Progenitor cell of endocrine pancreas (in vitro differentiated cells): ENCODE results near the gene XCL1. TPM values are rescaled to one million over a fixed set of nuclear protein-coding genes. Genes with fewer than 3 reads are reported as not detected.

Source experiments
- DNase-seq: peaks from one replicate; pipeline ENCODE4 v3.0.0; 2021; ENCODE audit warnings: low spot score; ENCODE audit not compliant: unreplicated experiment
- H3K27ac Mint-ChIP-seq: 2 replicates; pipeline ENCODE4 v1.8.0; 2021; ENCODE audit warnings: mild to moderate bottlenecking, moderate library complexity, mixed read lengths
- H3K27me3 Mint-ChIP-seq: 2 replicates; pipeline ENCODE4 v1.8.0; 2021; ENCODE audit warnings: mixed read lengths
- H3K36me3 Mint-ChIP-seq: 2 replicates; pipeline ENCODE4 v1.8.0; 2022; ENCODE audit warnings: mixed read lengths; ENCODE audit not compliant: insufficient read depth
- H3K4me1 Mint-ChIP-seq: 2 replicates; pipeline ENCODE4 v1.8.0; 2021; ENCODE audit warnings: low read depth, mixed read lengths
- H3K4me3 Mint-ChIP-seq: 2 replicates; pipeline ENCODE4 v1.8.0; 2021; ENCODE audit warnings: low read depth, mild to moderate bottlenecking, moderate library complexity, mixed read lengths
- H3K9me3 Mint-ChIP-seq: 2 replicates; pipeline ENCODE4 v1.8.0; 2021; ENCODE audit warnings: low read depth, mixed read lengths
- CTCF ChIP-seq: fragments of 200-600 bp; sonication (generic); IDR thresholded peaks from one replicate; pipeline ENCODE4 v1.5.0; 2021; ENCODE audit warnings: antibody characterized with exemption, mild to moderate bottlenecking; ENCODE audit not compliant: unreplicated experiment
- total RNA-seq: library from RNA; stranded (reverse); gene quantifications from 2 replicates; pipeline ENCODE4 v1.2.1, GENCODE V29; 2021

Gene XCL1
- total RNA-seq, 1 donor from 2014 or later: 0.91 TPM

GRCh38 chr1:168601051-168601450, 24.6 kb downstream of the XCL1 start:
- Mint-ChIP-seq H3K27me3 (no peaks in the 10 kb centered on the region), H3K9me3 (peaks cover 3% of the 10 kb centered on the region), H3K27ac (no peak overlapping the region)

GRCh38 chr1:168603501-168604110, 27.2 kb downstream of the XCL1 start:
- peak; percentile 91 for TF ChIP-seq CTCF
- no peaks in the 10 kb centered on the region for H3K9me3 Mint-ChIP-seq
- H3K36me3 Mint-ChIP-seq: no peaks in the 10 kb centered on the region
- H3K27ac Mint-ChIP-seq: no peak overlapping the region
- no peak overlapping the region for H3K4me3 Mint-ChIP-seq
- H3K4me1 Mint-ChIP-seq: peaks cover 2% of the 10 kb centered on the region
- DNase-seq: peak; percentile 69
- H3K27me3 Mint-ChIP-seq: peaks cover 2% of the 10 kb centered on the region

More at GRCh38 chr1:168601051-168601450, 24.6 kb downstream of the XCL1 start:
- no peak for TF ChIP-seq CTCF
- Mint-ChIP-seq H3K4me3 (no peak overlapping the region), H3K4me1 (peaks cover 2% of the 10 kb centered on the region), H3K36me3 (no peaks in the 10 kb centered on the region)
- DNase-seq: no peak

DNA sequence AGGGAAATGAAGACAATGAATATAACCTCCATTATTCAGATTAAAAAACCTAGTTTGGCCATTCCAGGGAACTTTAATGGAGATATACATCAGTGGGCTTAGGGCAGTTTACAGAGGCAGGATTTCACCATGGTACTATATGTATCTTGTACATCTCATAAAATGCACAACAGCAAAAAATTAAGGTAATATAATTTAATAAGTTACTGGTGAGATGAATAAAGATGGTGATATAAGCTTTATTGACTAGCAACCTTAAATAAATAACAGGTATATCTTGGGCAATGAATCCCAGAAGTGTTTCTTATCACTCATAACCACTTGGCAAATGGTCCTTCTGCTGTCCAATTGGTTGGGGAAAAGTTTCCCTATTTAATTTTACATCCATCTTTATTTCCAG, 29.0 kb downstream of the XCL1 start:
- H3K36me3 Mint-ChIP-seq: no peaks in the 10 kb centered on the region
- H3K4me3 Mint-ChIP-seq: no peak overlapping the region
- no peak overlapping the region for H3K27ac Mint-ChIP-seq
- peaks cover 9% of the 10 kb centered on the region for H3K27me3 Mint-ChIP-seq
- no peak for DNase-seq
- no peak for TF ChIP-seq CTCF
- H3K9me3 Mint-ChIP-seq: no peaks in the 10 kb centered on the region
- no peaks in the 10 kb centered on the region for H3K4me1 Mint-ChIP-seq

- peaks cover 9% of the 10 kb centered on the region for H3K27me3 Mint-ChIP-seq
- no peaks in the 10 kb centered on the region for H3K4me1 Mint-ChIP-seq
- no peak overlapping the region for H3K4me3 Mint-ChIP-seq
- no peak overlapping the region for H3K27ac Mint-ChIP-seq
- H3K9me3 Mint-ChIP-seq: no peaks in the 10 kb centered on the region
- no peak for DNase-seq
- TF ChIP-seq CTCF: no peak
- H3K36me3 Mint-ChIP-seq: no peaks in the 10 kb centered on the region
Measured at GRCh38 chr1:168606096-168606495, 29.7 kb downstream of the XCL1 start.

DNA sequence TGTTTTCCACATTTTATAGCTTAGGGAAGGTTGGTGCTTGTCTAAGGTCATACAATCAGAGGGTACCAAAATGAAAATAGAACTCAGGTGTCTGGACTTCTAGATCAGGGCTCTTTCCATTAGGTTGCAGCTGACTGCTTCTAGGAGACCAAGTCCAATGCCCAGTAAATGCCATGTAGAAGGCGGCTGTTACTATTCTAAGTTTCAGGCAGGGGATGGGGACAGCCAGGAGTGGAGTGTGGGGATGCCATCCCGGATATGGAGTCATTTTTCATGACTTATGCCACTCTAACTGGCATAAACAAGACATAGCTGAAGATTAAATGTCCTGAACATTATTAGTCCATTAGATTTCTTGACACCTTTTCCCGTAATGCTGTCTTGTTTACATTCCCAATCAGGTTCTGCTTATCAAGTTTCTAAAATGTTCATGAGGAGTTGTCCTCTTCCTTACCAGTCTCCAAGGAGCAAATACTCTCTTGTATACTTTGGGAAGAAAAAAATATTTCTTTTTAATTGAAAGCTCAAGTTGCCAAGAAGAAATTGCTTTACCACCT, 31.5 kb downstream of the XCL1 start:
- no peaks in the 10 kb centered on the region for H3K36me3 Mint-ChIP-seq
- TF ChIP-seq CTCF: no peak
- no peaks in the 10 kb centered on the region for H3K9me3 Mint-ChIP-seq
- DNase-seq: no peak
- H3K27me3 Mint-ChIP-seq: peaks cover 9% of the 10 kb centered on the region
- no peak overlapping the region for H3K4me3 Mint-ChIP-seq
- H3K4me1 Mint-ChIP-seq: no peaks in the 10 kb centered on the region
- H3K27ac Mint-ChIP-seq: no peak overlapping the region
